Fibroblast of the aortic adventitia (primary cell): ENCODE results near the gene KCNQ1. TPM values are rescaled to one million over a fixed set of nuclear protein-coding genes. Genes with fewer than 3 reads are reported as not detected.

Experiments
- DNase-seq: peaks from one replicate; pipeline ENCODE4 v3.0.0-alpha.2; 2010; ENCODE audit warnings: low read depth
- H3K4me3 ChIP-seq: 2 replicates; pipeline ENCODE4 v1.5.1; 2011; ENCODE audit warnings: low read depth, mild to moderate bottlenecking, control low read depth, low read length, moderate library complexity
- CTCF ChIP-seq: IDR thresholded peaks from 2 replicates; pipeline ENCODE4 v1.5.1; 2011; ENCODE audit warnings: mild to moderate bottlenecking, low read length, control low read depth, inconsistent platforms; ENCODE audit not compliant: insufficient read depth
- total RNA-seq: library from RNA; depleted of rRNA; stranded (reverse); fragments of >200 nt; gene quantifications from 2 replicates; pipeline ENCODE4 v1.2.3, GENCODE V29; 2012; ENCODE audit warnings: low replicate concordance

Gene KCNQ1
- total RNA-seq, 1 donor, result not detected

GRCh38 chr11:2862395-2863275, 417.8 kb downstream of the KCNQ1 start:
- no peak overlapping the region for H3K4me3 ChIP-seq
- no peak for DNase-seq
- TF ChIP-seq CTCF, result no peak

GRCh38 chr11:2863276-2863618, 418.4 kb downstream of the KCNQ1 start:
- no peak for TF ChIP-seq CTCF
- H3K4me3 ChIP-seq, result no peak overlapping the region
- no peak for DNase-seq

- H3K4me3 ChIP-seq, result no peak overlapping the region
- TF ChIP-seq CTCF, result no peak
- DNase-seq, result no peak
Observed at GRCh38 chr11:2864901-2865300, 420.1 kb downstream of the KCNQ1 start.

- no peak overlapping the region for H3K4me3 ChIP-seq
- TF ChIP-seq CTCF, result no peak
- no peak for DNase-seq
Observed at GRCh38 chr11:2865922-2866577, 421.2 kb downstream of the KCNQ1 start.

GRCh38 chr11:2867142-2867541, 422.3 kb downstream of the KCNQ1 start:
- DNase-seq, result no peak
- H3K4me3 ChIP-seq, result no peak overlapping the region
- no peak for TF ChIP-seq CTCF

GRCh38 chr11:2867722-2868505, 423.1 kb downstream of the KCNQ1 start:
- H3K4me3 ChIP-seq, result no peak overlapping the region
- no peak for TF ChIP-seq CTCF
- no peak for DNase-seq
